ENCODE results near the gene FMR1.

DNA sequence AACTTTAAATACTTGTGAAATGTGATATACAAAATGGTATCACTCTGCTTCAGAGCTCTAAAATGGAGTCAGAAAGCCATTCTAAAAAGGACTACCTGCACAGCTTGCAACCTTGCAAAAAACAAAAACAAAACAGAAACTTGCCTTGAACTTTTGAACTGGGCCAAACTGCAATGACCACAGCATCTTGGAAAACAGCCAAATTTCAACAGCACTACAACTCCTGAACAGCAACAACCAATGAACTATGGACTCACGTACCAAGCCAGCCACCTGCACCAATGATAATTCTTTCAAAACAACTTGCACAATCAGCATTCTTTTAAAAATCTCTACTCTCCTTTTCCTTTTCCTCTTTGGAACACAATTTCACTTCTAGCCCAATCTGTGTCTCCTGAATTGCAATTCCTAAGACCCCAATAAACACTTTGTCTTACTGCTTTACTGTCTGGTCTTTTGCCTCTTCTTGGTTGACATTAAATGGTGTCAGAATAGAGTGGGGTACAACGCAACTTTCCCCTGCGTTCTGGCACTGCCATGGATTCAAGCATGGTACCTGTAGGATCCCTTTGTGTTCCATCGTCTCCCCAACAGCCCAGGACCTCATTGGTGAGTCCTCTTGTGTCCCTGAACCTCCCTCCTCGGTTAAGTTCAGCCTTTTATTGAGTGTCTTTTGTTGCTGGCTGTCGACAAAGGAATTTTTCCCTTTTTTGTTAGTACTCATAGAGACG, 35.7 kb upstream of the FMR1 start:
- TF ChIP-seq FOXM1 (IDR thresholded peaks at IDR 0.05; ENCODE audit: borderline replicate concordance, low read depth): no peak
- no peak for TF ChIP-seq CEBPB (IDR thresholded peaks at IDR 0.05)
- TF ChIP-seq TEAD4 (IDR thresholded peaks at IDR 0.05): no peak
- no peak for TF ChIP-seq TCF12 (IDR thresholded peaks at IDR 0.05; ENCODE audit: low read depth)
